ENCODE results near the gene SSUH2. TPM values are rescaled to one million over a fixed set of nuclear protein-coding genes. Genes with fewer than 3 reads are reported as not detected.
"Not testable (repeated sequence)": the region's sequence is repeated elsewhere in the genome, so short reads cannot be mapped to it uniquely, and the experiment has no call there.

Gene SSUH2
- total RNA-seq, 3 donors from 2014 or later = 0.15 to 0.33 TPM; not detected in 1

GRCh38 chr3:8678751-8679150 lies 34.2 kb upstream of the SSUH2 start:
- H3K9me3 ChIP-seq = no peaks in the 10 kb centered on the region
- intact Hi-C loops (cut with DNase I; ENCODE audit: low total_unique reads) = no loop called here
- no peak overlapping the region for H3K27ac ChIP-seq
- no peak for DNase-seq (ENCODE audit: low spot score in 2 of 2)
- TF ChIP-seq POLR2A (IDR thresholded peaks at IDR 0.05) (no peak), POLR2AphosphoS5 (IDR thresholded peaks at IDR 0.05) (no peak), CTCF (IDR thresholded peaks at IDR 0.05) (no peak)
- H3K27me3 ChIP-seq = peaks cover 0 to 2% of the 10 kb centered on the region in 2 donors
- no peaks in the 10 kb centered on the region for H3K36me3 ChIP-seq
- peak overlapping the region in 1 of 3 donors; percentile 5 for H3K4me3 ChIP-seq
- H3K4me1 ChIP-seq = no peaks in the 10 kb centered on the region

- intact Hi-C loops (cut with DNase I; ENCODE audit: low total_unique reads) = not testable (repeated sequence)
These were observed 32.7 kb upstream of the SSUH2 start for GRCh38 chr3:8677258-8677657.

GRCh38 chr3:8675591-8675990 lies 31.0 kb upstream of the SSUH2 start:
- H3K27me3 ChIP-seq; DNase-seq (ENCODE audit: low spot score in 2 of 2); intact Hi-C loops (cut with DNase I; ENCODE audit: low total_unique reads); H3K4me1 ChIP-seq; H3K9me3 ChIP-seq; H3K27ac ChIP-seq; H3K4me3 ChIP-seq; H3K36me3 ChIP-seq: not testable (repeated sequence)

More at GRCh38 chr3:8677258-8677657, 32.7 kb upstream of the SSUH2 start:
- not testable (repeated sequence) for H3K27ac ChIP-seq; H3K4me1 ChIP-seq; H3K36me3 ChIP-seq; H3K27me3 ChIP-seq; H3K4me3 ChIP-seq; H3K9me3 ChIP-seq; DNase-seq (ENCODE audit: low spot score in 2 of 2)

GRCh38 chr3:8673083-8673737 lies 28.6 kb upstream of the SSUH2 start:
- Histone ChIP-seq H3K36me3 (no peaks in the 10 kb centered on the region), H3K4me3 (no peak overlapping the region), H3K9me3 (no peaks in the 10 kb centered on the region), H3K27ac (no peak overlapping the region), H3K27me3 (no peaks in the 10 kb centered on the region), H3K4me1 (no peaks in the 10 kb centered on the region)
- intact Hi-C loops (cut with DNase I; ENCODE audit: low total_unique reads) = no loop called here
- TF ChIP-seq CTCF (IDR thresholded peaks at IDR 0.05) (no peak), POLR2AphosphoS5 (IDR thresholded peaks at IDR 0.05) (no peak), POLR2A (IDR thresholded peaks at IDR 0.05) (no peak)
- no peak for DNase-seq (ENCODE audit: low spot score in 2 of 2)

- Histone ChIP-seq H3K36me3 (no peaks in the 10 kb centered on the region), H3K27me3 (no peaks in the 10 kb centered on the region), H3K4me1 (no peaks in the 10 kb centered on the region), H3K27ac (no peak overlapping the region), H3K4me3 (no peak overlapping the region), H3K9me3 (no peaks in the 10 kb centered on the region)
- DNase-seq (ENCODE audit: low spot score in 2 of 2) = no peak
- no peak for TF ChIP-seq POLR2A (IDR thresholded peaks at IDR 0.05)
- TF ChIP-seq POLR2AphosphoS5 (IDR thresholded peaks at IDR 0.05) = no peak
- TF ChIP-seq CTCF (IDR thresholded peaks at IDR 0.05) = no peak
- intact Hi-C loops (cut with DNase I; ENCODE audit: low total_unique reads) = no loop called here
These were observed 24.4 kb upstream of the SSUH2 start for GRCh38 chr3:8669019-8669418.

- Histone ChIP-seq H3K4me1 (no peaks in the 10 kb centered on the region), H3K27ac (no peak overlapping the region)
These were observed 23.6 kb upstream of the SSUH2 start for GRCh38 chr3:8668216-8668615.

More at GRCh38 chr3:8668216-8668615, 23.6 kb upstream of the SSUH2 start:
- DNase-seq (ENCODE audit: low spot score in 2 of 2) = no peak
- intact Hi-C loops (cut with DNase I; ENCODE audit: low total_unique reads) = no loop called here
- TF ChIP-seq CTCF (IDR thresholded peaks at IDR 0.05) (no peak), POLR2AphosphoS5 (IDR thresholded peaks at IDR 0.05) (no peak), POLR2A (IDR thresholded peaks at IDR 0.05) (no peak)
- Histone ChIP-seq H3K9me3 (no peaks in the 10 kb centered on the region), H3K27me3 (no peaks in the 10 kb centered on the region), H3K4me3 (no peak overlapping the region), H3K36me3 (no peaks in the 10 kb centered on the region)
